Keratinocyte (primary cell): ENCODE results near the gene SH3D21.

Source experiments
- EZH2 ChIP-seq: IDR thresholded peaks from one replicate; pipeline ENCODE4 v1.6.1; 2012; ENCODE audit warnings: inconsistent platforms, mild to moderate bottlenecking, low read length, moderate library complexity
- TF ChIP-seq, protein P1 (sequence below), 3 experiments: IDR thresholded peaks in 1 of 3; conservative IDR thresholded peaks in 1 of 3; optimal IDR thresholded peaks in 1 of 3; 2 replicates in 2 of 3; 3 replicates in 1 of 3; pipeline versions ENCODE3 to v1.5.1; 2011; ENCODE audit warnings: low read length in 3 of 3, mild to moderate bottlenecking in 3 of 3, moderate library complexity in 2 of 3, control low read depth in 1 of 3, inconsistent platforms in 1 of 3; ENCODE audit not compliant: insufficient read depth in 2 of 3; ENCODE audit errors: extremely low read depth in 1 of 3

DNA sequence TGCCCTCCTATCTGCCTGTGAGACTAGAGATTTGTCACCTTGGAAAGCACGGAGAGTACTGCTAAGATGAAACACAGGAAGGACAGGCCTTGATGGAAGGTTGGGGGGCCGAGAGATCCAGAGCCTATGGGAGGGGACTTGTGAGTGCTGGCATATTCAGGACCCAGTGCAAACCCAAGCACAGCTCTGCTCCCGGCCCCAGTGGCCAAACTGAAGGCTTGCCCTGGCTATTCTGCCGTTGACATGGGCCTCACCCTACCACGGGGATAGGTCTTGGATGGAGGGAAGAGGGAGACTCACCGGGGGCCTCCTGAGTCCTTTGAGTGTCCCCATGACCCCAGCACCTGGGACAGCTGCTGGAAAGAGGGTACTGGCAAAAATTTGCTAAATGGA lies 21.9 kb downstream of the SH3D21 start:
- TF ChIP-seq, protein P1, sequence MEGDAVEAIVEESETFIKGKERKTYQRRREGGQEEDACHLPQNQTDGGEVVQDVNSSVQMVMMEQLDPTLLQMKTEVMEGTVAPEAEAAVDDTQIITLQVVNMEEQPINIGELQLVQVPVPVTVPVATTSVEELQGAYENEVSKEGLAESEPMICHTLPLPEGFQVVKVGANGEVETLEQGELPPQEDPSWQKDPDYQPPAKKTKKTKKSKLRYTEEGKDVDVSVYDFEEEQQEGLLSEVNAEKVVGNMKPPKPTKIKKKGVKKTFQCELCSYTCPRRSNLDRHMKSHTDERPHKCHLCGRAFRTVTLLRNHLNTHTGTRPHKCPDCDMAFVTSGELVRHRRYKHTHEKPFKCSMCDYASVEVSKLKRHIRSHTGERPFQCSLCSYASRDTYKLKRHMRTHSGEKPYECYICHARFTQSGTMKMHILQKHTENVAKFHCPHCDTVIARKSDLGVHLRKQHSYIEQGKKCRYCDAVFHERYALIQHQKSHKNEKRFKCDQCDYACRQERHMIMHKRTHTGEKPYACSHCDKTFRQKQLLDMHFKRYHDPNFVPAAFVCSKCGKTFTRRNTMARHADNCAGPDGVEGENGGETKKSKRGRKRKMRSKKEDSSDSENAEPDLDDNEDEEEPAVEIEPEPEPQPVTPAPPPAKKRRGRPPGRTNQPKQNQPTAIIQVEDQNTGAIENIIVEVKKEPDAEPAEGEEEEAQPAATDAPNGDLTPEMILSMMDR (optimal IDR thresholded peaks at IDR 0.05 in 1 of 3, IDR thresholded peaks at IDR 0.05 in 1 of 3, conservative IDR thresholded peaks at IDR 0.05 in 1 of 3; ENCODE audit: extremely low read depth in 1 of 3, insufficient read depth in 2 of 3, low read length in 3 of 3) = no peak
- no peak for TF ChIP-seq EZH2
